ENCODE data around the gene NEK9. TPM values are rescaled to one million over a fixed set of nuclear protein-coding genes. Genes with fewer than 3 reads are reported as not detected.
A peak's percentile ranks its signal among the peaks of the same experiment; 100 is the strongest.

The NEK9 gene
- 10 to 100 TPM; 74.9 to 81.6 TPM for total RNA-seq

GRCh38 chr14:75126679-75127473 is at the start of gene NEK9:
Gene NEK9 (minus strand): TSS chr14:75127048. CDS start chr14:75126921, 127 bp downstream.
- Mint-ChIP-seq H3K9me3 (no peaks in the 10 kb centered on the region), H3K4me3 (peak within 1 kb of the TSS; percentile 98), H3K4me1 (peaks cover 39% of the 10 kb centered on the region), H3K27ac (peak within 1 kb of the TSS; percentile 99), H3K27me3 (no peaks in the 10 kb centered on the region), H3K36me3 (ENCODE audit: low read depth) (peaks cover 18% of the 10 kb centered on the region)
- ChIA-PET POLR2A (interaction anchor here (0.7 to 1.3 kb wide), 2 partner anchors 100 to 132 kb away, joined by 4 to 5 read pairs; no protein-coding TSS in a partner anchor), CTCF (interaction anchor here (0.7 to 6.2 kb wide), 9 partner anchors 18 to 176 kb away, joined by 3 to 40 read pairs (median 4); no protein-coding TSS in a partner anchor)
- peak; percentile 92 for DNase-seq

GRCh38 chr14:75176142-75176820 is 49.4 kb upstream of the NEK9 start, which contains the start of gene TMED10:
Gene TMED10 (minus strand): TSS chr14:75176612. CDS start chr14:75176579, 33 bp downstream.
- CTCF ChIA-PET = interaction anchor here (0.6 to 1.9 kb wide), 6 partner anchors 16 to 363 kb away, joined by 3 to 4 read pairs (median 3); no protein-coding TSS in a partner anchor
- H3K9me3 Mint-ChIP-seq = no peaks in the 10 kb centered on the region
- peak within 1 kb of the TSS; percentile 93 for H3K27ac Mint-ChIP-seq
- peaks cover 2% of the 10 kb centered on the region for H3K27me3 Mint-ChIP-seq
- peaks cover 13% of the 10 kb centered on the region for H3K36me3 Mint-ChIP-seq (ENCODE audit: low read depth)
- POLR2A ChIA-PET = interaction anchor here (0.7 kb wide), 1 partner anchor 407 kb away, joined by 8 read pairs; no protein-coding TSS in a partner anchor
- peaks cover 37% of the 10 kb centered on the region for H3K4me1 Mint-ChIP-seq
- peak within 1 kb of the TSS; percentile 83 for H3K4me3 Mint-ChIP-seq
- DNase-seq = peak; percentile 94

- CTCF ChIA-PET = interaction anchor here (0.6 to 1.9 kb wide), 5 partner anchors 15 to 364 kb away, joined by 3 to 4 read pairs (median 3); no protein-coding TSS in a partner anchor
- no peak for DNase-seq
- Mint-ChIP-seq H3K4me3 (peak overlapping the region; percentile 83), H3K9me3 (no peaks in the 10 kb centered on the region), H3K27ac (peak overlapping the region; percentile 93), H3K4me1 (peaks cover 39% of the 10 kb centered on the region), H3K36me3 (ENCODE audit: low read depth) (peaks cover 15% of the 10 kb centered on the region), H3K27me3 (peaks cover 2% of the 10 kb centered on the region)
- POLR2A ChIA-PET = interaction anchor here (0.7 kb wide), 1 partner anchor 406 kb away, joined by 8 read pairs; no protein-coding TSS in a partner anchor
These were observed 48.9 kb upstream of the NEK9 start for GRCh38 chr14:75175677-75176141.

- Mint-ChIP-seq H3K4me1 (peaks cover 49% of the 10 kb centered on the region), H3K27ac (peak overlapping the region; percentile 60)
- POLR2A ChIA-PET = no interaction called here
These were observed 47.2 kb upstream of the NEK9 start for GRCh38 chr14:75174066-75174465.

GRCh38 chr14:75170772-75171171 is 43.9 kb upstream of the NEK9 start:
- CTCF ChIA-PET = no interaction called here
- Mint-ChIP-seq H3K9me3 (no peaks in the 10 kb centered on the region), H3K4me3 (no peak overlapping the region), H3K4me1 (peaks cover 57% of the 10 kb centered on the region), H3K36me3 (ENCODE audit: low read depth) (peaks cover 17% of the 10 kb centered on the region), H3K27me3 (no peaks in the 10 kb centered on the region), H3K27ac (no peak overlapping the region)
- POLR2A ChIA-PET = interaction anchor here (0.6 kb wide), 1 partner anchor 66 kb away, joined by 4 read pairs; no protein-coding TSS in a partner anchor
- DNase-seq = no peak

More at GRCh38 chr14:75174066-75174465, 47.2 kb upstream of the NEK9 start:
- Mint-ChIP-seq H3K27me3 (peaks cover 2% of the 10 kb centered on the region), H3K36me3 (ENCODE audit: low read depth) (peaks cover 15% of the 10 kb centered on the region), H3K9me3 (no peaks in the 10 kb centered on the region), H3K4me3 (peak overlapping the region; percentile 64)
- CTCF ChIA-PET = interaction anchor here (0.6 to 1.9 kb wide), 3 partner anchors 13 to 193 kb away, joined by 3 to 4 read pairs (median 3); no protein-coding TSS in a partner anchor
- DNase-seq = no peak

GRCh38 chr14:75168586-75169335 is 41.9 kb upstream of the NEK9 start:
- H3K4me1 Mint-ChIP-seq = peaks cover 44% of the 10 kb centered on the region
- H3K36me3 Mint-ChIP-seq (ENCODE audit: low read depth) = peaks cover 11% of the 10 kb centered on the region
- no peaks in the 10 kb centered on the region for H3K27me3 Mint-ChIP-seq
- no peak overlapping the region for H3K4me3 Mint-ChIP-seq
- DNase-seq = no peak
- POLR2A ChIA-PET = no interaction called here
- CTCF ChIA-PET = interaction anchor here (0.6 to 1.7 kb wide), 2 partner anchors 9 to 12 kb away, joined by 4 read pairs; no protein-coding TSS in a partner anchor
- peak overlapping the region; percentile 28 for H3K27ac Mint-ChIP-seq
- no peaks in the 10 kb centered on the region for H3K9me3 Mint-ChIP-seq

- H3K4me1 Mint-ChIP-seq = peaks cover 42% of the 10 kb centered on the region
- no peak for DNase-seq
- H3K36me3 Mint-ChIP-seq (ENCODE audit: low read depth) = peaks cover 13% of the 10 kb centered on the region
- no peak overlapping the region for H3K27ac Mint-ChIP-seq
- ChIA-PET CTCF (no interaction called here), POLR2A (interaction anchor here (0.7 kb wide), 1 partner anchor 62 kb away, joined by 5 read pairs; no protein-coding TSS in a partner anchor)
- H3K4me3 Mint-ChIP-seq = no peak overlapping the region
- no peaks in the 10 kb centered on the region for H3K9me3 Mint-ChIP-seq
- H3K27me3 Mint-ChIP-seq = no peaks in the 10 kb centered on the region
These were observed 40.5 kb upstream of the NEK9 start for GRCh38 chr14:75167325-75167724.

- Mint-ChIP-seq H3K9me3 (no peaks in the 10 kb centered on the region), H3K4me1 (peaks cover 51% of the 10 kb centered on the region), H3K4me3 (no peak overlapping the region), H3K27me3 (no peaks in the 10 kb centered on the region), H3K27ac (no peak overlapping the region), H3K36me3 (ENCODE audit: low read depth) (peaks cover 8% of the 10 kb centered on the region)
- no peak for DNase-seq
- ChIA-PET CTCF (interaction anchor here (0.9 to 1.0 kb wide), 2 partner anchors 9 to 25 kb away, joined by 3 to 4 read pairs; no protein-coding TSS in a partner anchor), POLR2A (interaction anchor here (0.7 kb wide), 1 partner anchor 21 kb away, joined by 3 read pairs; no protein-coding TSS in a partner anchor)
These were observed 38.9 kb upstream of the NEK9 start for GRCh38 chr14:75165586-75166391.

GRCh38 chr14:75164809-75165208 is 38.0 kb upstream of the NEK9 start:
- Mint-ChIP-seq H3K9me3 (no peaks in the 10 kb centered on the region), H3K36me3 (ENCODE audit: low read depth) (peaks cover 8% of the 10 kb centered on the region), H3K4me3 (no peak overlapping the region), H3K4me1 (peaks cover 56% of the 10 kb centered on the region), H3K27me3 (no peaks in the 10 kb centered on the region), H3K27ac (no peak overlapping the region)
- CTCF ChIA-PET = interaction anchor here (0.9 to 1.0 kb wide), 2 partner anchors 8 to 24 kb away, joined by 3 to 4 read pairs; no protein-coding TSS in a partner anchor
- DNase-seq = no peak
- POLR2A ChIA-PET = interaction anchor here (0.7 kb wide), 1 partner anchor 20 kb away, joined by 3 read pairs; no protein-coding TSS in a partner anchor

GRCh38 chr14:75163677-75164076 is 36.8 kb upstream of the NEK9 start:
- Mint-ChIP-seq H3K27ac (no peak overlapping the region), H3K9me3 (no peaks in the 10 kb centered on the region), H3K36me3 (ENCODE audit: low read depth) (peaks cover 7% of the 10 kb centered on the region), H3K4me3 (no peak overlapping the region), H3K27me3 (no peaks in the 10 kb centered on the region), H3K4me1 (peaks cover 56% of the 10 kb centered on the region)
- no peak for DNase-seq
- POLR2A ChIA-PET = no interaction called here
- CTCF ChIA-PET = interaction anchor here (0.6 kb wide), 1 partner anchor 10 kb away, joined by 4 read pairs; no protein-coding TSS in a partner anchor

GRCh38 chr14:75162631-75163030 is 35.8 kb upstream of the NEK9 start:
- H3K27me3 Mint-ChIP-seq = no peaks in the 10 kb centered on the region

More at GRCh38 chr14:75162631-75163030, 35.8 kb upstream of the NEK9 start:
- H3K9me3 Mint-ChIP-seq = no peaks in the 10 kb centered on the region
- POLR2A ChIA-PET = no interaction called here
- peaks cover 51% of the 10 kb centered on the region for H3K4me1 Mint-ChIP-seq
- no peak for DNase-seq
- CTCF ChIA-PET = interaction anchor here (0.6 kb wide), 1 partner anchor 24 kb away, joined by 4 read pairs; no protein-coding TSS in a partner anchor
- no peak overlapping the region for H3K27ac Mint-ChIP-seq
- H3K36me3 Mint-ChIP-seq (ENCODE audit: low read depth) = peaks cover 6% of the 10 kb centered on the region
- no peak overlapping the region for H3K4me3 Mint-ChIP-seq

Data from activated CD4-positive, alpha-beta T cell treated with anti-CD3 and anti-CD28 coated beads, Interleukin-2, amount 10 ng/mL, durations not matched to agents 7 days and 5 days (primary cell).